ENCODE results near the gene TP53INP2.
A peak's percentile ranks its signal among the peaks of the same experiment; 100 is the strongest.
"Not testable (repeated sequence)": the region's sequence is repeated elsewhere in the genome, so short reads cannot be mapped to it uniquely, and the experiment has no call there.

The TP53INP2 gene

GRCh38 chr20:34705397-34706301, 1.5 kb downstream of the TP53INP2 start:
- DNase-seq (ENCODE audit: low read depth): no peak

DNA sequence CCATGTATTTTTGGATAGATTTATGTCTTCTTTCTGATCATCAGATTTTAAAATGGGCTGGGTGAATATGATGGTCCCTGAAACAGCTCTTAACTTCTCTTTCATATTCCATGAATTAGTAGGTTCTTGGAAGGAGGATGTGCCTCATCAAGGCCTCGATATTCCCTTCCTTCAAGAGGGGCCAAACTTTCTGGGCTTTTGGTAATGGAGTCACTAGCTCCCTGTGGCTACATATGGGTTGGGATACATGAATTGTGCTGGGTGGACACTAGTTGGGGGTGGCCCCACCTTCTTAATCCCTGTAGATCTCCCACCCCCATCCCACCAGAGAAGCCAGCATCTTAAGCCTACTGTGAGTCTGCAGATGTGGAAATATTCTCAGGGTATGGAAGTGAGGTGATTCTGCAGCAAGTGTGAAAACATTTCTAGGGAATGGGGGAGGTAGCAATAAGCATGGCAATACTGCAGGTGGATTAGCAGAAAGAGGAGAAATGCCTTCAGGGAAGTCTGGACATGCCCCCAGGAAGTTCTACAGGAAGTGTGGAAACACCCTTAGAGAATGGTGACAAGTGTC, 2.2 kb downstream of the TP53INP2 start:
- no peak for DNase-seq (ENCODE audit: low read depth)

DNA sequence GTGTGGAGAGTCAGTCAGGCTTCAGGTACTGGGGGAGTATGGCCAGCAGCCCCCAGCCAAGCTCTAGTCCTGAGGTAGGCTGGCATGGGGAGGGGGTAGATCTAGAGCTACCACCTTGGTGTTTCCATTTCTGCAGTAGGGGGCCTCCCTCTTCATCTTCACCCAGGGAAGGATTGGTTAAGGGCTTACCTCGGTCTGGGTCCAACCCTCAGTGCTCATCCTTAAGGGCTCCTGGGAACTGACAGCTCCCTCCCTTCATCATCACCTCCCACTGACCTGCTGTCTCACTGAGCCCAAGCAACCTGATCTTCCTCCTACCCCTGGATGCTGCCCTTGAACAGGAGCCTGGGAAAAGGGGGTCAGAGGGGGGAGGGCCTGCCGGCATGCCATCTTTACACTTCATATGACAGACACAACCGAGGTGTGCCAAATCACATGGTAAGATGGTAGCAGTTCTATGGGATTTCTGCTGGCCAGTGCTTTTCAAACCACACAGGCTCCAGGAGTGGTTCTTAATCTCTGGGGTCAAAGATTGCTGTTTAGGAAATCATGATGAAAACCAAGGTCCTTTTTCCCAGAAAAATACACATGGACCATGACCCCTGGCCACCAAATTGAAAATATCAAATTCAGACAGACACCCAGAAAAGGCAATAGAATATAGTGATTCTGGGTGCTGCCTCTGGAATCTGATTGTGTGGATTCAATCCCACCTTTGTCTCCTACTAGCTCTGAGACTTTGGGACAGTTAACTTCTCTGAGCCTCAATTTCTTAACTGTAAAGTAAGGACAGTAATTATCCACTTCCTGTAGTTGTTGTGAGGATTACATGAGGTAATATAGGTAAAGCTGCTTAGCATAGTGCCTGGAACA, 3.0 kb downstream of the TP53INP2 start:
- no peak for DNase-seq (ENCODE audit: low read depth)

DNA sequence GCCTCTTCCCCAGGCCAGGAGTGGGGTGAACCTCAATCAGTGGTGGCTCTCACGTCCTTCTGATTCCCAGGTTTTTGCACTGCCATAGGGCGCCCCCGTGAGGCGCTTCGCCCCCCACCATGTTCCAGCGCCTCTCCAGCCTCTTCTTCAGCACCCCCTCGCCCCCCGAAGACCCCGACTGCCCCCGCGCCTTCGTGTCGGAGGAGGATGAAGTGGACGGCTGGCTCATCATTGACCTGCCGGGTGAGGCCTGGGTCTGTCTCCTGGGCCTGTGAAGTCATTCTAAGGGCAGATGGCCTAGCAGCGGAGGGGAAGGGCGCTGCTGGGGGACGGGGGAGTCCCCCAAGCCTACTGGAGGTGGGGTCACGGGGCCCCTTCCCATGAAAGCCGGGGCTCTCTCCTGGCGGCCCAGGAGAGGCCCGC, 4.5 kb downstream of the TP53INP2 start:
- peak; percentile 14 for DNase-seq (ENCODE audit: low read depth)

DNA sequence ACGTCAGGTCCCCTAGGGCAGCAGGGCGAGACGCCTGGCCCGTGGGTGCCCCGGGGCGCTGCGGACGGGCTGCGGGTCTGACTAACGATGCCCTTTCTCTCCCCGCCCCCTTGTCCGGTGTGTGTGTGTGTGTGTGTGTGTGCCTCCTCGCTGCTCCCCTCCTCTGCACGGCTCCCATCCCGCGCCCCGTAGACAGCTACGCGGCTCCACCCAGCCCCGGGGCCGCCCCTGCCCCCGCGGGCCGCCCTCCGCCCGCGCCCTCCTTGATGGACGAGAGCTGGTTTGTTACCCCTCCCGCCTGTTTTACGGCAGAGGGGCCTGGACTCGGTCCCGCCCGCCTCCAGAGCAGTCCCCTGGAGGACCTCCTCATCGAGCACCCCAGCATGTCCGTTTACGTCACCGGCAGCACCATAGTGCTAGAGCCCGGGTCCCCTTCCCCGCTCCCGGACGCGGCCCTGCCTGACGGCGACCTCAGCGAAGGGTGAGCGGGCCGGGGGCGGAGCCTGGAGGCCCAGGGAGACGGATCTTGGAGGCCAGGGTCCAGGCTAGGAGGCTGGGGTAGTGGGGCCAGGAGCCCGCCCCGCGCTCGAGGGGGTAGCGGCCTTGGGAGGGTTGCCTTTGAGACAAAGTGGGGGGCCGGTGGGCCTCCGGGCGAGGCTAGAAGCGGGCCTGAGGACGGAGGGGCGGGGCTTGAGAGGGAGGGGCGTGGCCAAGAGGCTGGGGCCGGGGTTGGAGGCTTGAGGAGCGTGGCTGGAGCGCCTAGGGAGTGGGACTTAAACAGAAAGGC, 5.1 kb downstream of the TP53INP2 start:
- peak; percentile 66 for DNase-seq (ENCODE audit: low read depth)

DNA sequence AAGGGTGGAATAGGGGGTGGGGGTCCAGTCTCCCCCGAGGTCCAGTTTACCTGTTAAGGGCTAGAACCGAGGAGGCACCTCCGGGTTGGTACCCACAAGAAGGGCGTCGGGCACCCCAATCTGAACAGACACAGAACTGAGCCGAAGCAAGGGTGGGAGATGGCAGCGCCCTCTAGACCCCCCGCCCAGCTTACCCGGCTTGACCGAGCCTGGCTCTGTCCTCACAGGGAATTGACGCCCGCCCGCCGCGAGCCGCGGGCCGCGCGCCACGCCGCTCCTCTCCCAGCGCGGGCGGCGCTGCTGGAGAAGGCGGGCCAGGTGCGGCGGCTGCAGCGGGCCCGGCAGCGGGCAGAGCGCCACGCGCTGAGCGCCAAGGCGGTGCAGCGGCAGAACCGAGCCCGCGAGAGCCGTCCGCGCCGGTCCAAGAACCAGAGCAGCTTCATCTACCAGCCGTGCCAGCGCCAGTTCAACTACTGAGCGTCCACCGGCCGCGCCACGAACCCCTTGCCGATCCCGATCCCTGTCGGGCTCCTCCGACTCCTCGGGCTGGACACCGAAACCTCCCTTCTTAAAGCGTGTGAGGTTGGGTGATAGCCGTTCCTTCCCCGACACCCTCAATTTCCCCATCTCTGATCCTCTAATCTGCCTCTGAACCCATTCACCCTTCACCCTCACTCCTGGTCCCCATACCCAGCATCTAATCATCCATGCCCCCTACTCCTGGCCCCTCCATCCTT, 5.9 kb downstream of the TP53INP2 start:
- DNase-seq (ENCODE audit: low read depth): peak; percentile 27

GRCh38 chr20:34710568-34710839, 6.4 kb downstream of the TP53INP2 start:
- no peak for DNase-seq (ENCODE audit: low read depth)

DNA sequence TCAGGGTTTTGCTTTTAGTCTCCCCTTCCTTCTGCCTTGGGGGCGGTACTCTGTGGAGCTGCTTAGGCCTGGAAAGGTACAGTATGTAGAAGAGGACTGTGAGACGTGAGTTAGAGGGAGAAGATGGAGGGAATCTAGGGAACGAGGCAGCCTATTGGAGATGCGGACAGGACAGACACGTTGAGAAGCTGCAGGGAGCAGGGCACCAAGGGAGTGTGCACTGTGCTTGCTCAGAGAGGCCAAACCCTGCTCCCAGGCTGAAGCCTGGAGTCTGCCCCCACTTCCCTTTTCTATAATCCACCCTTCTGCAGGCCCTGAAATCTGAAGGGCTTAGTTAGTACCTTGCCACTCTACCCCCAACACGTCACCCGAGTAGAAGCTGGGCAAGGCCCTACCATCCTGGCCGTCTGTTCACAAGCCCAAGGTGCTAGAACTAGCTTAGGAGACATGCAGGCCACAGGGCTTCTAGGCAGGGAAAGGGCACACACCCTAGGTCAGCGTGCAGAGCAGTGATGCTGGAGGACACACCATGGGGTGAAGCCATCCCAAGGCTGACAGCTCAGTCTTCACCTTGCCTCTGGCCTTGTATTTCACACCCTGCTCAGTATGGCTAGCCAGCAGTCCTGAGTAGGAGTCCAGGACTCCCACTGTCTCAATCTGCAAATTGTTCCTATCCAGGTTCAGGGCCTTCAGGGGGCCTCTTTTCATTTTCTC, 6.9 kb downstream of the TP53INP2 start:
- no peak for DNase-seq (ENCODE audit: low read depth)

DNA sequence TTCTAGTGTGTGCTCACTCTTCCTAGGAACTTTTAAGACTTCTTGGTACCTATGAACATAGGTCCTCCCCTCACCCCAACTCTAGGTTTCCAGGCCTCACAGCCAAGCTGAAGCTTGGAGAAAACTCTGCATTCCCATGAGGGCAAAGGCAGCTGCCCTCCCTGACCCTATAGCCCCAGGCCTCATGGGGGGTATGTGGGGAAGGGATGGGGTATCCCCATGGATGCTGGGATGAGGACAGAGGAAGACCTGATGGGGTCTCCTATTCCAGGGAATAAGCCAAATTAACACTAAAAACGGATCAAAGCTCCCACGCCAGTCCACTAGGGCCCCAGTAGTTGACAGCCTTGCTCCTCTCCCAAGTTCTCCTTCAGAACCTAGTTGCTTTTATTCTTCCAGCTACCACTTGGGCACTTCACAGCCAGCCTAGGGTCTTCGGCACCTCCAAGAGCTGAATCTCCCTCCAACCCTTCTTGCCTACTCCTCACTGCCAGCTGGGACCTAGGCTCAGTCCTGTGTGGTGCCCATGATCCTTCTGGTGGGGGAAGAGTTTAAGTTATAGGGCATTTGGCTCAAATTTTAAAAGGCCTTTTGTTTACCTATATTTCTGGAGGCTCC, 7.8 kb downstream of the TP53INP2 start:
- no peak for DNase-seq (ENCODE audit: low read depth)

DNA sequence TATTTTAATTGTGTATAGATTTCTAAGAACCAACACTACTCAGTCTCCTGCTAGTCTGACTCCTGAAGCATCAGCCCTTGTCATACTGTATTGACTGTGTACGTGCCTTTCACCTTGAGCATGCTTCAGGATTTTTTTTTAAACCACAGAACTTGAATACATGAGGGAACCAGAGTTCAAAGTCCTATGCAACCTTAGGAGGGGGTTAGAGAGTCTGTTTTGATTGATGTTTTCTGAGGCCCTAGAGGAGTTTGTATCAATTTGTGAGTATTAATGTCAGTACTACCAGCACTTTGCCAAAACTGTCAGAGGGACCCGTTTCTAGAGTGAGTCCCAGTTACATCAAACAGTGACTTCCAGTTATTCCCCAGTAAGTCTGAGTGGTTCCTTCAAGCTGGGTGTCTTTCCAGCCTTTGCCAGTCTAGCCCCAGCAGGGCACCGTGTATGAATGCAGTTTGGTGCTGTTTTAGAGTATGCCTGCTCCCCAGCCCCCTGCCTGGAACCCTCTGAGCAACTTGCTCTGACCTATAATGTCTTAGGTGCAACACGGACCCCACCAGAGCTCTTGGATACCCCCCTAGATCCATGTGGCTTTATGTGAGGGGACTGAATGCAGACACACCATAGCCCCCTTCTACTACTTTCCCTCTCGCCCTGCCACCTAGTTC, 8.5 kb downstream of the TP53INP2 start:
- DNase-seq (ENCODE audit: low read depth): no peak

- no peak for DNase-seq (ENCODE audit: low read depth)
These were observed 9.2 kb downstream of the TP53INP2 start for GRCh38 chr20:34713194-34713943.

DNA sequence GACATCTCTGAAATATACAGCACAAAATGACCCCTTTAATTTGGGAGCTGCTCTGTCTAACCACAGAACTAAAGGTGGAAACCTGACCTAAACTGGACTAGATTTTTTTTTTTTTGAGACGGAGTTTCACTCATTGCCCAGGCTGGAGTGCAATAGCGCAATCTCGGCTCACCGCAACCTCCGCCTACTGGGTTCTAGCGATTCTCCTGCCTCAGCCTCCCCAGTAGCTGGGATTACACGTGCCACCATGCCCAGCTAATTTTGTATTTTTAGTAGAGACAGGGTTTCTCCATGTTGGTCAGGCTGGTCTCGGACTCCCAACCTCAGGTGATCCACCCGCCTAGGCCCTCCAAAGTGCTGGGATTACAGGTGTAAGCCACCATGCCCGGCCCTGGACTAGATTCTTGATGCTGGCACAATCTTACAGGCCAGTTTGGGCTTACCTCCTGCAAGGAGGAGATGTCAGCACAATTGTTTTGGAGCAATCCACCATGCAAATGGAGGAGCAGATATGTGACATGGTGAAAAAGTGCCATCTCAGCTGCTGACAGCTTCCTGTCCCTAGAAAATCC, 9.9 kb downstream of the TP53INP2 start:
- not testable (repeated sequence) for DNase-seq (ENCODE audit: low read depth)

GRCh38 chr20:34715384-34715783, 11.2 kb downstream of the TP53INP2 start:
- no peak for DNase-seq (ENCODE audit: low read depth)

GRCh38 chr20:34716921-34717229, 12.7 kb downstream of the TP53INP2 start:
- DNase-seq (ENCODE audit: low read depth): no peak

- DNase-seq (ENCODE audit: low read depth): no peak
These were observed 13.3 kb downstream of the TP53INP2 start for GRCh38 chr20:34717230-34718095.

DNA sequence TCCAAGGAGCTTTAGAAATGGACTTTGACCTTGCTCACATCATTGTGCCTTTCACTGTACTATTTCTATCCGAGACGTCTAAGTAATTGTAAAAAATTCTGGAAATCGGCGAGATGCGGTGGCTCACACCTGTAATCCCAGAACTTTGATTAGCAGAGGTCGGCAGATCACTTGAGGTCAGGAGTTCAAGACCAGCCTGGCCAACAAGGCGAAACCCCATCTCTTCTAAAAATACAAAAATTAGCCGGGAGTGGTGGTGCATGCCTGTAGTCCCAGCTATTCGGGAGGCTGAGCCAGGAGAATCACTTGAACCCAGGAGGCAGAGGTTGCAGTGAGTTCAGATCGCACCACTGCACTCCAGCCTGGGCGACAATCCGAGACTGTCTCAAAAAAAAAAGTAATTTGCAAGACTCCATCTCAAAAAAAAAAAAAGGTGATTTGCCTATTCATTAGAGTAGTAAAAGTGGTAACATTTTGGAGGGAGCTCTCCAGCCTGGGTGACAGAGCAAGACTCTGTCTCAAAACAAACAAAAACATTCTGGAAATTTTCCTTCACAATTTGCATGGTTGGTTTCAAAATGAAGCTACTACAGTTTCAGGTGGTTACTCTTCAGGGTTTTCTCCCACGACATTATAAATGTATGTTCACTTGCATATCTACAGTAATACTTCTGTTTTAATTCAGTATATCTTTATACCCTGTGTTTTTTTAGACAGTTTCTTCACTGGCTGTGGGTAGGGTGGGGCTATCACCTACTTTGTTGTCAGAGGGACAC, 15.3 kb downstream of the TP53INP2 start:
- DNase-seq (ENCODE audit: low read depth): not testable (repeated sequence)

DNA sequence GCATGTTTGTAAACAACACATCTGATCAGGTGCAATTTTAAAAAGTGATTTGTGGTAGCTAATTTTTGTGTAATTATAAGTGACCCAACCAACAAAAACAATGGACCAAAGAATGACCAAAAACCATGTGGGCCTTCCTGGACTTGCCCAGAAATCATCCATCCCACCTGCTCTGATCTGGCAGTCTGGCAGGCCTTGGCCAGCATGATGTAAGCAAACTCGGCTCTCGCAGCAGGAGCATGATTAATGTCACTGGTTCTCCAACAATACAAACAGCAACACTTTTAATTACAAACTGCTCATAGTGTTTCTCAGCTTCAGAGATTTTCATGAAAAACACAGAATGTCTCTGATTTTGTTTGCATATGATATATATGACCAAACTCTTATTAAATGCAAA, 16.1 kb downstream of the TP53INP2 start:
- DNase-seq (ENCODE audit: low read depth): no peak
